HG02938 (cell line): ENCODE results near the gene ZCWPW1.
"Not testable (repeated sequence)": the region's sequence is repeated elsewhere in the genome, so short reads cannot be mapped to it uniquely, and the experiment has no call there.

Experiments used
- ATAC-seq: cut with Tn5 transposase; IDR thresholded peaks from one replicate; pipeline ENCODE4 v1.9.1; 2021; ENCODE audit warnings: mild to moderate bottlenecking, moderate library complexity; ENCODE audit not compliant: unreplicated experiment

Gene ZCWPW1

GRCh38 chr7:100357131-100357561 is 71.4 kb downstream of the ZCWPW1 start:
- ATAC-seq: no peak

DNA sequence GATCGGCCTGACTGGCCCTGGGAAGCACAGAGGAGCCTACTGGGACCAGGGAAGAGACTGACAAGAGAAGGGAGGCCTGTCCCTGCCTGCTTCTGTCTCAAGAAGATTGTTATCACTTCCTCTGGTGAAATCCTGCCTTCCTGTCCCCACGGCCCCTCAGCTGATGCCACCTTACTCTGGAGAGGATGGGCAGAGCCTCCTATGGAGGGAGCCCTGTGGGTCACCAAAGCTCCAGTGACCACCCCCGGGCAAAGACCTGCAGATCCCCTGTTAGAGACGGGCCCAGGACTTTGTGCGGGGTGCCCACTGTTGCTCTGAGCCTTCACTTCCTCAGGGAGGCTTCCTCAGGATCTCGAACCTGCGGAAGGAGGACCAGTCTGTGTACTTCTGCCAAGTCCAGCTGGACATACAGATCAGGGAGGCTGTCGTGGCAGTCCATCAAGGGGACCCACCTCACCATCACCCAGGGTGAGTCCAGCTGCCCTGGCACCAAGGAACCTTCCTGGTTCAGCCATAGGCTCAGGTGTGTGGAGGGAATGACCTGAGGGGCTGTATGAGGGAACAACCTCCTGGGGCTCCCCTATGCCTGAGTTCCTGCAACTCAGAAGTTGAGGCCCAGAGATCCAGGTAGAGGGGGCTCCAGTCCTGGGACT is 72.0 kb downstream of the ZCWPW1 start:
- no peak for ATAC-seq

GRCh38 chr7:100353685-100354330 is 74.7 kb downstream of the ZCWPW1 start:
- no peak for ATAC-seq

DNA sequence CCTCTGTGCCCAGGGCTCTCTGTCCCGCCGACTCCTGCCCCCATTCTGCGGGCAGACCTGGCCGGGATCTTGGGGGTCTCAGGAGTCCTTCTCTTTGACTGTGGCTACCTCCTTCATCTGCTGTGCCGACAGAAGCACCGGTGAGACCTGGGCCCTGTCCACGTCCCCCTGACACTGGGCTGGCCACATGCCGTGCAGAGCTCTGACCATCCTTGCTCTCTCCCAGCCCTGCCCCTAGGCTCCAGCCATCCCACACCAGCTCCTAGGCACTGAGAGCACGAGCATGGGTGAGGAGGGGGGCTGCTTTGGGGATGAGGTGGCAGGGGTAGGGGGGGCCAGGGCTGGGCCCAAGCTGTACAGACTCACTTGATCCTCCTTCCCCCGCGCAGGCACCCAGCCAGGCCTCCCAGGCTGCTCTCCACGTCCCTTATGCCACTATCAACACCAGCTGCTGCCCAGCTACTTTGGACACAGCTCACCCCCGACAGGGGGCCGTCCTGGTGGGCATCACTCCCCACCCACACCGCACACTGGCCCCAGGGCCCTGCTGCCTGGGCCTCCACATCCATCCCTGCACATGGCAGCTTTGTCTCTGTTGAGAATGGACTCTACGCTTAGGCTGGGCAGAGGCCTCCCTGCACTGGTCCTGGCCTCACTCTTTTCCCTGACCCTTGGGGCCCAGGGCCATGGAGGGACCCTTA is 75.4 kb downstream of the ZCWPW1 start:
- ATAC-seq: no peak

GRCh38 chr7:100352230-100352781 is 76.2 kb downstream of the ZCWPW1 start:
- ATAC-seq: not testable (repeated sequence)

GRCh38 chr7:100351657-100352058 is 76.8 kb downstream of the ZCWPW1 start:
- ATAC-seq: no peak
